Central memory CD8-positive, alpha-beta T cell (primary cell): ENCODE results near the gene PRSS1.

ENCODE experiments used
- ATAC-seq: fragments of 150-1000 bp; cut with Tn5 transposase; replicated peaks from 2 replicates; pipeline ENCODE4 v1.10.0; 2022; ENCODE audit warnings: mild to moderate bottlenecking, moderate FRiP score, moderate number of reproducible peaks; ENCODE audit not compliant: poor library complexity, severe bottlenecking; ENCODE audit errors: extremely low read depth
- DNase-seq, 2 donors: peaks; one replicate each; pipeline ENCODE4 v3.0.0; 2021; ENCODE audit warnings: low spot score in 2 of 2
- H3K27ac Mint-ChIP-seq: one replicate; pipeline ENCODE4 v1.8.0; 2022; ENCODE audit warnings: low read depth, mild to moderate bottlenecking, moderate library complexity, mixed read lengths
- H3K27me3 Mint-ChIP-seq: one replicate; pipeline ENCODE4 v1.8.0; 2022; ENCODE audit warnings: mixed read lengths
- H3K36me3 Mint-ChIP-seq: one replicate; pipeline ENCODE4 v1.8.0; 2022; ENCODE audit warnings: mild to moderate bottlenecking, moderate library complexity, mixed read lengths; ENCODE audit not compliant: insufficient read depth
- H3K4me1 Mint-ChIP-seq: one replicate; pipeline ENCODE4 v1.8.0; 2022; ENCODE audit warnings: mixed read lengths
- H3K4me3 Mint-ChIP-seq: one replicate; pipeline ENCODE4 v1.8.0; 2022; ENCODE audit warnings: mild to moderate bottlenecking, moderate library complexity, mixed read lengths
- H3K9me3 Mint-ChIP-seq: one replicate; pipeline ENCODE4 v1.8.0; 2022; ENCODE audit warnings: mixed read lengths

Gene PRSS1

GRCh38 chr7:142782922-142783900 lies 33.9 kb downstream of the PRSS1 start:
- H3K27ac Mint-ChIP-seq, result peak overlapping the region; percentile 29
- no peaks in the 10 kb centered on the region for H3K9me3 Mint-ChIP-seq
- peaks cover 9% of the 10 kb centered on the region for H3K4me1 Mint-ChIP-seq
- ATAC-seq, result peak; percentile 26
- H3K4me3 Mint-ChIP-seq, result peak overlapping the region; percentile 73
- DNase-seq, result peak in 1 of 2 donors; percentile 59
- no peaks in the 10 kb centered on the region for H3K27me3 Mint-ChIP-seq
- peaks cover 31% of the 10 kb centered on the region for H3K36me3 Mint-ChIP-seq

- no peak overlapping the region for H3K4me3 Mint-ChIP-seq
Measured at GRCh38 chr7:142784096-142784495, 34.8 kb downstream of the PRSS1 start.

DNA sequence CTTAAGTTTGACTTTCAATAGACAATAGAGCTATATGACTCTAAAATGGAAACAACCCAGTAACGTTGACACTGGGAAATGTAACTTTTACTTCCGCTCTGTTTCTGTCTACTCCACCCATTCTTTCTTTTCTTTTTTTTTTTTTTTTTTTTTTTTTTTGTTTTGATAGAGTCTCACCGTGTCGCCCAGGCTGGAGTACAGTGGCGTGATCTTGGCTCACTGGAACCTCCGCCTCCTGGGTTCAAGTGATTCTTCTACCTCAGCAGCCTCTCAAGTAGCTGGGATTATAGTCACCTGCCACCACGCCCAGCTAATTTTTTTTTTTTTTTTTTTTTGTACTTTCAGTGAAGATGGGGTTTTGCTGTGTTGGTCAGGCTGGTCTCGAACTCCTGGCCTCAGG lies 35.4 kb downstream of the PRSS1 start:
- Mint-ChIP-seq H3K9me3 (no peaks in the 10 kb centered on the region), H3K27ac (peak overlapping the region; percentile 98), H3K4me1 (peaks cover 15% of the 10 kb centered on the region), H3K27me3 (no peaks in the 10 kb centered on the region), H3K4me3 (peak overlapping the region; percentile 16), H3K36me3 (peaks cover 46% of the 10 kb centered on the region)
- no peak for DNase-seq
- ATAC-seq, result peak; percentile 6

More at GRCh38 chr7:142784096-142784495, 34.8 kb downstream of the PRSS1 start:
- no peaks in the 10 kb centered on the region for H3K27me3 Mint-ChIP-seq
- H3K9me3 Mint-ChIP-seq, result no peaks in the 10 kb centered on the region
- no peak for ATAC-seq
- no peak for DNase-seq
- peaks cover 10% of the 10 kb centered on the region for H3K4me1 Mint-ChIP-seq
- peaks cover 40% of the 10 kb centered on the region for H3K36me3 Mint-ChIP-seq
- H3K27ac Mint-ChIP-seq, result peak overlapping the region; percentile 98

DNA sequence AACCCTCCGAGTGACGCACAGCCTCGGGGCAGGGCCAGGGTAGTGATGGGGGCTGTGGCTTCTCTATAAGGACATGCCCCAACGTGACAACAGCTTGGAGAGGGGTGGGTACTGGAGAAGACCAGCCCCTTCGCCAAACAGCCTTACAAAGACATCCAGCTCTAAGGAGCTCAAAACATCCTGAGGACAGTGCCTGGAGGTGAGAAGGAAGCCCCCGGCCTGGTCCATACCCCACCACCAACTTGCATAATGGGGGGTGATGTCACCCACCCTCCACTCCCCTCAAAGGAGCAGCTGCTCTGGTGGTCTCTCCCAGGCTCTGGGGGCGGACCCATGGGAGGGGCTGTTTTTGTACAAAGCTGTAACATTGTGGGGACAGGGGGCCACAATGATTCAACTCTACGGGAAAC lies 36.6 kb downstream of the PRSS1 start:
- H3K4me3 Mint-ChIP-seq, result peak overlapping the region; percentile 79
- peak overlapping the region; percentile 98 for H3K27ac Mint-ChIP-seq
- no peaks in the 10 kb centered on the region for H3K9me3 Mint-ChIP-seq
- H3K27me3 Mint-ChIP-seq, result no peaks in the 10 kb centered on the region
- H3K4me1 Mint-ChIP-seq, result peaks cover 20% of the 10 kb centered on the region
- ATAC-seq (peak; percentile 86), DNase-seq (peak in 1 of 2 donors; percentile 73)
- peaks cover 57% of the 10 kb centered on the region for H3K36me3 Mint-ChIP-seq

GRCh38 chr7:142787034-142787768 lies 37.9 kb downstream of the PRSS1 start:
- Mint-ChIP-seq H3K4me3 (peak overlapping the region; percentile 95), H3K4me1 (peaks cover 27% of the 10 kb centered on the region), H3K9me3 (no peaks in the 10 kb centered on the region), H3K27ac (peak overlapping the region; percentile 98), H3K36me3 (peaks cover 68% of the 10 kb centered on the region), H3K27me3 (no peaks in the 10 kb centered on the region)
- ATAC-seq, result no peak
- no peak for DNase-seq

GRCh38 chr7:142787783-142788182 lies 38.5 kb downstream of the PRSS1 start:
- H3K4me3 Mint-ChIP-seq, result peak overlapping the region; percentile 95
- no peak for DNase-seq
- peak overlapping the region; percentile 98 for H3K27ac Mint-ChIP-seq
- H3K27me3 Mint-ChIP-seq, result no peaks in the 10 kb centered on the region
- H3K4me1 Mint-ChIP-seq, result peaks cover 32% of the 10 kb centered on the region
- H3K36me3 Mint-ChIP-seq, result peaks cover 71% of the 10 kb centered on the region
- ATAC-seq, result no peak
- H3K9me3 Mint-ChIP-seq, result no peaks in the 10 kb centered on the region

- Mint-ChIP-seq H3K27me3 (no peaks in the 10 kb centered on the region), H3K4me3 (peak overlapping the region; percentile 95), H3K4me1 (peaks cover 37% of the 10 kb centered on the region), H3K27ac (peak overlapping the region; percentile 98), H3K9me3 (no peaks in the 10 kb centered on the region), H3K36me3 (peaks cover 70% of the 10 kb centered on the region)
- ATAC-seq, result no peak
- no peak for DNase-seq
Measured at GRCh38 chr7:142788303-142789289, 39.3 kb downstream of the PRSS1 start.

GRCh38 chr7:142789441-142789840 lies 40.2 kb downstream of the PRSS1 start:
- ATAC-seq (no peak), DNase-seq (no peak)
- H3K36me3 Mint-ChIP-seq, result peaks cover 74% of the 10 kb centered on the region
- no peaks in the 10 kb centered on the region for H3K9me3 Mint-ChIP-seq
- peaks cover 44% of the 10 kb centered on the region for H3K4me1 Mint-ChIP-seq
- H3K27ac Mint-ChIP-seq, result peak overlapping the region; percentile 98
- no peaks in the 10 kb centered on the region for H3K27me3 Mint-ChIP-seq
- peak overlapping the region; percentile 95 for H3K4me3 Mint-ChIP-seq

GRCh38 chr7:142790056-142790455 lies 40.8 kb downstream of the PRSS1 start:
- Mint-ChIP-seq H3K27me3 (no peaks in the 10 kb centered on the region), H3K9me3 (no peaks in the 10 kb centered on the region), H3K27ac (peak overlapping the region; percentile 98), H3K4me3 (peak overlapping the region; percentile 95), H3K4me1 (peaks cover 50% of the 10 kb centered on the region), H3K36me3 (peaks cover 70% of the 10 kb centered on the region)
- no peak for DNase-seq
- ATAC-seq, result no peak

- Mint-ChIP-seq H3K4me3 (peak overlapping the region; percentile 95), H3K27me3 (no peaks in the 10 kb centered on the region), H3K9me3 (no peaks in the 10 kb centered on the region), H3K4me1 (peaks cover 52% of the 10 kb centered on the region), H3K36me3 (peaks cover 71% of the 10 kb centered on the region), H3K27ac (peak overlapping the region; percentile 99)
- ATAC-seq (no peak), DNase-seq (no peak)
Measured at GRCh38 chr7:142790555-142790954, 41.3 kb downstream of the PRSS1 start.

- peaks cover 58% of the 10 kb centered on the region for H3K4me1 Mint-ChIP-seq
- peak overlapping the region; percentile 99 for H3K27ac Mint-ChIP-seq
- no peaks in the 10 kb centered on the region for H3K27me3 Mint-ChIP-seq
- peak overlapping the region; percentile 95 for H3K4me3 Mint-ChIP-seq
- peaks cover 76% of the 10 kb centered on the region for H3K36me3 Mint-ChIP-seq
- ATAC-seq (no peak), DNase-seq (no peak)
- H3K9me3 Mint-ChIP-seq, result no peaks in the 10 kb centered on the region
Measured at GRCh38 chr7:142791502-142791901, 42.2 kb downstream of the PRSS1 start.

DNA sequence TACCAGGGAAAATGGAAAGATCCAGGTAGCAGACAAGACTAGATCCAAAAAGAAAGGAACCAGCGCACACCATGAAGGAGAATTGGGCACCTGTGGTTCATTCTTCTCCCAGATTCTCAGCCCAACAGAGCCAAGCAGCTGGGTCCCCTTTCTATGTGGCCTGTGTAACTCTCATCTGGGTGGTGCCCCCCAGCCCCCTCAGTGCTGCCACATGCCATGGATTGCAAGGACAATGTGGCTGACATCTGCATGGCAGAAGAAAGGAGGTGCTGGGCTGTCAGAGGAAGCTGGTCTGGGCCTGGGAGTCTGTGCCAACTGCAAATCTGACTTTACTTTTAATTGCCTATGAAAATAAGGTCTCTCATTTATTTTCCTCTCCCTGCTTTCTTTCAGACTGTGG lies 42.9 kb downstream of the PRSS1 start:
- no peaks in the 10 kb centered on the region for H3K27me3 Mint-ChIP-seq
- H3K36me3 Mint-ChIP-seq, result peaks cover 77% of the 10 kb centered on the region
- peak overlapping the region; percentile 99 for H3K27ac Mint-ChIP-seq
- no peak for DNase-seq
- ATAC-seq, result no peak
- H3K4me1 Mint-ChIP-seq, result peaks cover 58% of the 10 kb centered on the region
- no peaks in the 10 kb centered on the region for H3K9me3 Mint-ChIP-seq
- peak overlapping the region; percentile 95 for H3K4me3 Mint-ChIP-seq
